ENCODE measurements around the gene CIITA. TPM values are rescaled to one million over a fixed set of nuclear protein-coding genes. Genes with fewer than 3 reads are reported as not detected.

Gene CIITA
- total RNA-seq, 1 donor from 2014 or later = 401 TPM

- peaks cover 2% of the 10 kb centered on the region for H3K9me3 Mint-ChIP-seq
- H3K27ac Mint-ChIP-seq = peak overlapping the region; percentile 91
- peaks cover 2% of the 10 kb centered on the region for H3K36me3 Mint-ChIP-seq (ENCODE audit: low read depth)
- ChIA-PET POLR2A (interaction anchor here (0.5 to 10.9 kb wide), 22 partner anchors 10 to 941 kb away, joined by 3 to 228 read pairs (median 10); partner anchors contain the start of genes CIITA, NUBP1 and SOCS1), CTCF (interaction anchor here (0.6 to 1.9 kb wide), 6 partner anchors 10 to 124 kb away, joined by 3 to 16 read pairs (median 4); partner anchors contain the start of genes CIITA and NUBP1)
- ATAC-seq (ENCODE audit: low read depth) (no peak), DNase-seq (no peak)
- no peaks in the 10 kb centered on the region for H3K27me3 Mint-ChIP-seq
- H3K4me1 Mint-ChIP-seq = peaks cover 95% of the 10 kb centered on the region
- no peak for TF ChIP-seq CTCF (IDR thresholded peaks at IDR 0.05)
- H3K4me3 Mint-ChIP-seq = peak overlapping the region; percentile 76
- intact Hi-C loops (cut with micrococcal nuclease) = loop anchor here (1.0 to 5.0 kb wide), 7 partner anchors 9 to 1976 kb away; partner anchors contain the start of gene CIITA
These were observed 8.9 kb upstream of the CIITA start for GRCh38 chr16:10868104-10868595.

- POLR2A ChIA-PET = interaction anchor here (0.5 to 10.9 kb wide), 25 partner anchors 9 to 941 kb away, joined by 3 to 228 read pairs (median 9); partner anchors contain the start of genes CIITA, DEXI, NUBP1 and SOCS1
- ATAC-seq (ENCODE audit: low read depth) = peak; percentile 70
- Mint-ChIP-seq H3K4me3 (peak overlapping the region; percentile 76), H3K27ac (peak overlapping the region; percentile 91), H3K9me3 (no peaks in the 10 kb centered on the region), H3K27me3 (no peaks in the 10 kb centered on the region), H3K36me3 (ENCODE audit: low read depth) (no peaks in the 10 kb centered on the region), H3K4me1 (peaks cover 97% of the 10 kb centered on the region)
- no peak for TF ChIP-seq CTCF (IDR thresholded peaks at IDR 0.05)
- DNase-seq = peak; percentile 74
- CTCF ChIA-PET = interaction anchor here (0.7 to 1.9 kb wide), 7 partner anchors 9 to 131 kb away, joined by 3 to 16 read pairs (median 3); partner anchors contain the start of genes CIITA and NUBP1
- intact Hi-C loops (cut with micrococcal nuclease) = loop anchor here (1.0 to 5.0 kb wide), 7 partner anchors 8 to 1977 kb away; partner anchors contain the start of gene CIITA
These were observed 8.2 kb upstream of the CIITA start for GRCh38 chr16:10868596-10869469.

- H3K9me3 Mint-ChIP-seq = no peaks in the 10 kb centered on the region
- peak overlapping the region; percentile 70 for H3K4me3 Mint-ChIP-seq
- peak overlapping the region; percentile 91 for H3K27ac Mint-ChIP-seq
- TF ChIP-seq CTCF (IDR thresholded peaks at IDR 0.05) = no peak
- ChIA-PET CTCF (interaction anchor here (0.6 to 1.4 kb wide), 7 partner anchors 21 to 355 kb away, joined by 3 to 5 read pairs (median 3); no protein-coding TSS in a partner anchor), POLR2A (interaction anchor here (0.6 to 10.9 kb wide), 34 partner anchors 7 to 803 kb away, joined by 3 to 228 read pairs (median 8); partner anchors contain the start of genes CIITA, DEXI and NUBP1)
- no peak for DNase-seq
- ATAC-seq (ENCODE audit: low read depth) = peak; percentile 50
- peaks cover 99% of the 10 kb centered on the region for H3K4me1 Mint-ChIP-seq
- intact Hi-C loops (cut with micrococcal nuclease) = loop anchor here (1.0 to 10.0 kb wide), 5 partner anchors 27 to 1778 kb away; partner anchors contain the start of genes ATF7IP2, HAPSTR1 and LITAF
- H3K36me3 Mint-ChIP-seq (ENCODE audit: low read depth) = no peaks in the 10 kb centered on the region
- no peaks in the 10 kb centered on the region for H3K27me3 Mint-ChIP-seq
These were observed 6.7 kb upstream of the CIITA start for GRCh38 chr16:10870137-10870776.

- DNase-seq = no peak
- Mint-ChIP-seq H3K9me3 (no peaks in the 10 kb centered on the region), H3K4me1 (peaks cover 99% of the 10 kb centered on the region), H3K4me3 (peak overlapping the region; percentile 70), H3K27ac (peak overlapping the region; percentile 91), H3K27me3 (no peaks in the 10 kb centered on the region), H3K36me3 (ENCODE audit: low read depth) (no peaks in the 10 kb centered on the region)
- CTCF ChIA-PET = interaction anchor here (1.2 to 1.4 kb wide), 3 partner anchors 42 to 134 kb away, joined by 4 to 5 read pairs (median 4); no protein-coding TSS in a partner anchor
- ATAC-seq (ENCODE audit: low read depth) = no peak
- no peak for TF ChIP-seq CTCF (IDR thresholded peaks at IDR 0.05)
- POLR2A ChIA-PET = interaction anchor here (0.5 to 10.9 kb wide), 27 partner anchors 7 to 452 kb away, joined by 3 to 228 read pairs (median 9); partner anchors contain the start of genes CIITA, NUBP1 and SOCS1
- intact Hi-C loops (cut with micrococcal nuclease) = loop anchor here (1.0 to 10.0 kb wide), 7 partner anchors 27 to 1778 kb away; partner anchors contain the start of genes ATF7IP2, HAPSTR1 and LITAF
These were observed 6.2 kb upstream of the CIITA start for GRCh38 chr16:10870808-10871156.
